Nephron (organoid): ENCODE results near the gene VPS37D.
"Not testable (repeated sequence)": the region's sequence is repeated elsewhere in the genome, so short reads cannot be mapped to it uniquely, and the experiment has no call there.

Source experiments
- H3K27ac Mint-ChIP-seq, 3 experiments: 2 replicates each; pipeline ENCODE4 v1.8.0; 2020; ENCODE audit warnings: mixed read lengths in 3 of 3, mild to moderate bottlenecking in 2 of 3, moderate library complexity in 1 of 3
- H3K27me3 Mint-ChIP-seq: 2 replicates; pipeline ENCODE4 v1.8.0; 2021; ENCODE audit warnings: low read depth, mild to moderate bottlenecking, moderate library complexity, mixed read lengths
- H3K36me3 Mint-ChIP-seq: 2 replicates; pipeline ENCODE4 v1.8.0; 2020; ENCODE audit warnings: low read depth, mixed read lengths
- H3K4me1 Mint-ChIP-seq: 2 replicates; pipeline ENCODE4 v1.8.0; 2020; ENCODE audit warnings: mixed read lengths
- H3K4me3 Mint-ChIP-seq, 3 experiments: 2 replicates each; pipeline ENCODE4 v1.8.0; 2020; ENCODE audit warnings: mild to moderate bottlenecking in 3 of 3, mixed read lengths in 3 of 3, moderate library complexity in 2 of 3
- H3K9me3 Mint-ChIP-seq: 2 replicates; pipeline ENCODE4 v1.8.0; 2020; ENCODE audit warnings: mixed read lengths
- CTCF ChIP-seq, 3 experiments: fragments of 200-600 bp; sonication (generic); IDR thresholded peaks; one replicate each; pipeline ENCODE4 v1.5.0; 2021; ENCODE audit warnings: antibody characterized with exemption in 3 of 3; ENCODE audit not compliant: unreplicated experiment in 3 of 3

VPS37D gene

GRCh38 chr7:73648593-73649332, 18.9 kb upstream of the VPS37D start:
- Mint-ChIP-seq H3K27me3 (peaks cover 91% of the 10 kb centered on the region), H3K27ac (no peak overlapping the region), H3K4me1 (no peaks in the 10 kb centered on the region), H3K4me3 (peak overlapping the region; percentile 39 to 74 (median 73)), H3K36me3 (no peaks in the 10 kb centered on the region), H3K9me3 (no peaks in the 10 kb centered on the region)
- TF ChIP-seq CTCF (IDR thresholded peaks at IDR 0.05; ENCODE audit: unreplicated experiment in 3 of 3), result no peak

- Mint-ChIP-seq H3K9me3 (no peaks in the 10 kb centered on the region), H3K27ac (no peak overlapping the region), H3K4me1 (no peaks in the 10 kb centered on the region), H3K4me3 (peak overlapping the region; percentile 4 to 28 (median 26)), H3K27me3 (peaks cover 83% of the 10 kb centered on the region), H3K36me3 (no peaks in the 10 kb centered on the region)
- no peak for TF ChIP-seq CTCF (IDR thresholded peaks at IDR 0.05; ENCODE audit: unreplicated experiment in 3 of 3)
These were observed 18.1 kb upstream of the VPS37D start for GRCh38 chr7:73649576-73649975.

- H3K27ac Mint-ChIP-seq, result no peak overlapping the region
- H3K36me3 Mint-ChIP-seq, result no peaks in the 10 kb centered on the region
- H3K27me3 Mint-ChIP-seq, result peaks cover 79% of the 10 kb centered on the region
- no peak for TF ChIP-seq CTCF (IDR thresholded peaks at IDR 0.05; ENCODE audit: unreplicated experiment in 3 of 3)
- no peak overlapping the region for H3K4me3 Mint-ChIP-seq
- H3K9me3 Mint-ChIP-seq, result peaks cover 4% of the 10 kb centered on the region
- H3K4me1 Mint-ChIP-seq, result no peaks in the 10 kb centered on the region
These were observed 17.1 kb upstream of the VPS37D start for GRCh38 chr7:73650524-73650923.

GRCh38 chr7:73652541-73652949, 15.1 kb upstream of the VPS37D start:
- H3K4me3 Mint-ChIP-seq, result no peak overlapping the region
- no peak for TF ChIP-seq CTCF (IDR thresholded peaks at IDR 0.05; ENCODE audit: unreplicated experiment in 3 of 3)
- H3K27me3 Mint-ChIP-seq, result peaks cover 59% of the 10 kb centered on the region
- H3K9me3 Mint-ChIP-seq, result peaks cover 5% of the 10 kb centered on the region
- no peaks in the 10 kb centered on the region for H3K4me1 Mint-ChIP-seq
- H3K36me3 Mint-ChIP-seq, result no peaks in the 10 kb centered on the region
- H3K27ac Mint-ChIP-seq, result no peak overlapping the region

GRCh38 chr7:73655309-73655708, 12.3 kb upstream of the VPS37D start:
- H3K4me1 Mint-ChIP-seq, H3K27ac Mint-ChIP-seq, H3K9me3 Mint-ChIP-seq, H3K4me3 Mint-ChIP-seq, H3K36me3 Mint-ChIP-seq: not testable (repeated sequence)
- H3K27me3 Mint-ChIP-seq, result peaks cover 32% of the 10 kb centered on the region

GRCh38 chr7:73659983-73660382, 7.6 kb upstream of the VPS37D start:
- no peak for TF ChIP-seq CTCF (IDR thresholded peaks at IDR 0.05; ENCODE audit: unreplicated experiment in 3 of 3)
- peaks cover 26% of the 10 kb centered on the region for H3K27me3 Mint-ChIP-seq
- H3K9me3 Mint-ChIP-seq, result peaks cover 15% of the 10 kb centered on the region
- no peak overlapping the region for H3K4me3 Mint-ChIP-seq
- no peak overlapping the region for H3K27ac Mint-ChIP-seq
- no peaks in the 10 kb centered on the region for H3K4me1 Mint-ChIP-seq
- H3K36me3 Mint-ChIP-seq, result no peaks in the 10 kb centered on the region

- peaks cover 21% of the 10 kb centered on the region for H3K27me3 Mint-ChIP-seq
- peaks cover 11% of the 10 kb centered on the region for H3K9me3 Mint-ChIP-seq
- not testable (repeated sequence) for H3K4me1 Mint-ChIP-seq, H3K27ac Mint-ChIP-seq, H3K36me3 Mint-ChIP-seq, H3K4me3 Mint-ChIP-seq
These were observed 7.0 kb upstream of the VPS37D start for GRCh38 chr7:73660594-73660993.
